Left renal pelvis (tissue), 4 donors: ENCODE results near the gene CPA3. TPM values are rescaled to one million over a fixed set of nuclear protein-coding genes. Genes with fewer than 3 reads are reported as not detected.

Experiments
- DNase-seq, 4 donors: peaks; one replicate each; pipeline ENCODE4 v3.0.0-alpha.2; 2013; ENCODE audit warnings: low read depth in 4 of 4, low spot score in 3 of 4
- polyA plus RNA-seq, 4 donors: library from polyadenylated mRNA; unstranded; fragments of 120-200 nt; gene quantifications; one replicate each; pipeline ENCODE4 v1.2.1, GENCODE V29; 2013; ENCODE audit not compliant: insufficient read length in 4 of 4

CPA3 gene
- under 1 TPM; 0.37 to 0.68 (median 0.60) TPM for polyA plus RNA-seq

DNA sequence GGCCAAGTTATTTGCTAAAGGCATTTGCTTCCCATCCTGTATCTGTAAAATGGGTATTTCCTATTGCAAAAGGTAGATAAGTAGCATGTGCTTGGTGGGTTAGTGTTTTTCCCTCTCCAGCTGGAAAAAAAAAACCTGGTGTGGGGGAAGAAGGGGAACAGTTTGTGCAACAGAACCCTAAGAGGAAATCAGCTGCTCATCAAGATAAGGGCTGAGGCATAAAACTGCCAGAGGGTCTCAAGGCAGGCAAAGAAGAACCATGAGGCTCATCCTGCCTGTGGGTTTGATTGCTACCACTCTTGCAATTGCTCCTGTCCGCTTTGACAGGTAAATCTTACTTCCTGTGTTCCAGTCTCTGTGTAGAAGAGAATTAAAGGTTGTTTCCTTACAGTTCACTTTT is at the start of gene CPA3:
Gene CPA3 (plus strand): TSS at position 248 of the 400 bp plus-strand sequence. CDS start 12 bp downstream, at position 260.
- DNase-seq, result no peak

DNA sequence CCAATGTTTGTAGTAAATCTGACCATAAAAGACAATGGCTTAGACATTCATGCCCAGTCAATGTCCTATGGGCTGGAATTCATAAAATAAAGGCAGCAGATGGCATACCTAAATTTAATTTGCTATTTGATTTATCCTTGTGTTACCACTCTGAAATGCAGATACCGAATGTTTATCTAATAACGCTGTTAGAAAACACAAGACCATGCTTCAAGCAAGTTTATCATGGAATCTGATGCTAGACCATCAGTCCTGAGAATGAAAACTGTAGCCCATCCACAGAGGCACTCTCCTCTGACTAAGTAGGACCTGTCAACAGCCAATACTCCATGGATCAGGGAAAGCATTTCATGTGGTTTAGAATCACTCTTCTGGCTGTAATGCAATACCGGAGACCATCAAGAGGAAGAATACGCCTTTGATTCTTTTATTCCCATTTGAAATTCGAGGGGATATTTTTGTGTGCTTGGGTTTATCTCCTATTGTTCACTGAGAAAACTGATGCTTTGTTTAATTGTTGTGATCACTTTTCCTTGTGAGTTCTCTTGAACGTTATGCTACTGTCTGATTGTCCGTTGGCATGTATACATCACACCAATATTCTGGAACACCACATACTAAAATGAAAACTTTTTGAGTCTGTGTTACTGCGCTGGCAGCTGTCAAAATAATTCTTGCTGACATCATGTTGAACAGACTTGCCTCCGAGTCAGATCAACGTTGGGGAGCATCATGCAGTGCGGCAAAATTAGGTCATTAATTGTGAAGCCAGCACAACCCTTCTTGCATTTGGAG is 49.6 kb upstream of the CPA3 start:
- no peak for DNase-seq

DNA sequence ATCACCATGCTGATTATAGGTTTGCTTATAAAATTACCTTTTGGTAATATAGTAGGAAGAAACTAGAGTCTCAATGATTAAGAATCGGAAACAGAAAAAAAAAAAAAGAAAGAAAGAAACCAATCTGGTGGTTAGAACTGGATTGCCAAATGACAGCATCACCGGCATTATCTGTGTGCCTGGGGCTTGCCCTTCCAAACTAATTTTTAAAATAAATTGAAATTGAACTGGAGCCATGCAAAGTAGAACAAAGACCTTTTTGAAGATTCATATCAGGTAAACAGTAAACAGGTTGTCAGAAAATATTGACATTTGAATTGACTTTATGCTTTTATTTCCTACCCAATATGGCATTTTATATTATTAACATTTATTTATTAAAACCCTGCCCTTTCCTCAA is 48.7 kb upstream of the CPA3 start:
- no peak for DNase-seq

DNA sequence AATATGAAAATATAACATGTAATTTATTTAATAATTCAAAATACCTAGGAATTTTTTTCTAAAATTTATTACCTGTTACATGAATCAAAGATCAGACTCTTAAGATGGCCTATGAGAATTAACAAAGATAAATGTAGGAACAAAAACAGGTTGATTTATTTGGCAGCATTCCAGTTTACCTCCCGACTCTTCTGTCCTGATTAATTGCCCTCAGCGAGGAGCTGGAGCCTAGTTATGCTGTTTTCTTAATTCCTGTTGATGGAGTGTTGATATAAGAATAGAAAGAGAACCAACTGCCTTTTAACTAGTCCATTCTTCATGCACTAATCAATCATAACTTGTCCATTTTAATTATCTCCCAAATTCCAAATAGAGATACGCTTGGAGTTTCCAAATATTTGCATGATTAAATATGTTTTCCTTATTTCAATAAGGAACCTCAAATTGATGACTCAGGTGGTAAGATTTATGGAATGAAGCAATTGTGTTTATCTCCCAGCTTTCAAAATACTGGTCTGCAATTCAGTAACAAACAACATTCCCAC is 48.0 kb upstream of the CPA3 start:
- DNase-seq, result no peak

DNA sequence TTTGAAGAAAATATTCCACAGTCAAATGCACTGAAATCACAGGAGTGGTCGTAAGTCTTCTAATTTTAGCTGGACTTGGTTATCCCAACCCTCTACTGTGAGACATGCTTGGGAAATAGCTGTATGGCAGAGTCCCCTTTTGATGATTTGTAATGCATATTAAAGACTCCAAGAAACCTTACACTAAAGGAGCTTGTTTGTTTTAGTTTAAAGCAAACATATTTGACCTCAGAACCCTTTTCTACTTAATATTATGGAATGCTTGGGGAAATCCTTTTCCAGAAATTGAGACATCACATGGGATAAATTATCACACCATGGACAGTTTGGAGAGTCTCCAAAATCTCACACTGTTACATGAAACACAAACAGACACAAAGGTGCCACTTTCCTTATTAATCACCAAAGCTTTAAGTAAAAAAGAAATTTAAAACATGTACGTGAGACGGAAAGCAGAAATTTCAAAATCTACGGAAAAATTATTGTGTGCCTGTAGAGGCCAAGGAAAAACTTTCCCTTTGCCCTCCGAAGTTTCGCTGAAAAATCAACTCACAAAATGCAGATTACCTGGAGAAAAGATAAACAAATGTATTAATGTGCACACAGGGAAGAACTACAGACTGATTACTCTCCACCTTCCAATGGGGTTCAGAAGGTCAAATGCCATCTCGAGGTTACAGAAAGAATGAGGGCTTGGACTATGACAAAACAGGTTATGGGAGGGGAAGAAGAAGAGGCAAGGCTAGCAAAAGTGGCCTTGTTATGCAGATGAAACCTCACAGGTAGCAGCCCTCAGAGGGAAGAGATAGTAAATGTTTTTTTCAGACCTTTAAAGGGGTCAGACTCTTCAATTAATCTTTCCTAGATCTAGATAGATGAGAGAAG is 44.5 kb upstream of the CPA3 start:
- no peak for DNase-seq

GRCh38 chr3:148823026-148823425 is 42.1 kb upstream of the CPA3 start:
- no peak for DNase-seq

DNA sequence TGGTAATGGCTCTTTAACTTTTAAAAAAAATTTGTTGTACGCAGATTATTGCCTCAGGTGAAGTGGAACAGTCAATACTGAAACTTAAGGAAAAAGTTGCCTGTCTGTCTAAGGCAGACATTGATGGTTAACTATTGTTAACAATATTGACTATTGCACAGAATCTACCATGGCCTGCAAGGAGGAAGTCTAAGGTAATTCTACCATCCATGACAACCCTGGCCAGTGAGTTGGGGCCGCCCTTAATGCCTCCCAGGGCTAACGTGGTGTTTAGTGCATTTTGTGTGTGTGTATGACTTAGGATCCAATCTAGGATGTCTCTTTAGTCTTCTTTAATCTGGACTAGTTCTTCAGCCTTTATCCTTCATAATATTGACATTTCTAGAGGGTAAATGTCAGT is 39.6 kb upstream of the CPA3 start:
- DNase-seq, result no peak

- DNase-seq, result no peak
Observed at GRCh38 chr3:148827585-148827984, 37.5 kb upstream of the CPA3 start, which contains the start of gene CPB1. CPB1 (plus strand) TSS chr3:148827811; CDS start chr3:148827824, 13 bp downstream.

DNA sequence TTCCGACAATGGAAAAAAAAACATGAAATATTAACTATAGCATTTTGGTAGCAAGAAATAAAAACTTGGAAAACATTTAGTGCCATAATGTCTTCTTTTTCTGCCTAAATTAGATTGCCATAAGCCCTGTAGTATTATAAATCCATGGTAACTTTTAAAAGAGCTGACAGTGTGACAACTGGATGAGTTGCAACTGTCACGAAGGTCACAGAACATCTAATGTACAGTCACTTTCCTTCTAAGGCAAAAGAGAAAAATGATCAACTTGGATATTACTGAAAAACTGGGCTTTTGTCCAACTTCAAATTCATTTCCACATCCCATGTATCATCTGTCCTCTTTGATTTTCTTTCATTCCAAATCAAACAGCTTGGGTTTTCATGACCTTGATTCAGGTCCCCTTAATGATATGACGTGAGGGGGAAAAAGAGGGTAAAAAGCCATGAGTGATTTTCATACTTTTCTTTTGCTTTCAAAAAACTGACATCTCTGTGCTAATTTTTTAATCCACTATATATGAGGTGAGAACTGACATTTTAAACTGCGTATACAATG is 36.9 kb upstream of the CPA3 start:
- no peak for DNase-seq

DNA sequence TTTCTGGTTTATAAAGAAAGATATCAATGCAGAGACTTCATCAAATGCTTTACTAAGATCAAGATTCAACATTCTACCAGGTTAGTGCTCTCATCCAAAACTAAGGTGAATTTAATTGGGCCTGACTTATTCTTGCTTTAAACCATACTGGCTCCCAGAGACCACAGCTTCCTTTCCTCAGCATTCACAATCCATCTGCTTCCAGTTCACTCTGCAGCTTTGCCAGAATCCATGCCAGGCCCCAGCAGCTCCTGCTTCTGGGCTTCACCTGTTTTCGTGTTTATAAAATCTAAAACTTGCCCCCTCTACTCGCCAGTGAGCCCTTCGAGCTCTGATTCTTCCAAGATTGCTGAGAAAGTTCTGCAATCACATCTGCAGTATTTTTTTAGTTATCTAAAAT is 35.2 kb upstream of the CPA3 start:
- DNase-seq, result no peak

- no peak for DNase-seq
Observed at GRCh38 chr3:148833223-148833622, 31.9 kb upstream of the CPA3 start.

DNA sequence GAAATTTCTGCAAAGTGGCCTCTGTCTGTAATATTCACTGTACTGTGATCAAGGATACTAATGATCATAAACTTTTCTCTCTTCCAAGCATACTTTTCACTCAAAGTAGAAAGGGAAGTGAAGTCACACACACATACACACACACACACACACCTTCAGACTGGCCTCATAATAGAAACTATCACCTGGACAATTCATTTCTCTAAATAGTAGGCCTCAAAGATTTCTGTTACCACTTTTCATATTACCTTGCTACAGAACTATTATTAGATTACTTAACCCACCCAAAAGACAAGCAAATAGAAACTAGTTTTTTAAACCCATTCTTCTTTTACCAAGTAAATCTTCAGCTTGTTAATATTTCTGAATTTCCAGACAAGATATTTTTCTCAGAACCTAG is 25.3 kb upstream of the CPA3 start:
- DNase-seq, result no peak

- DNase-seq, result no peak
Observed at GRCh38 chr3:148840451-148840850, 24.6 kb upstream of the CPA3 start.

GRCh38 chr3:148845756-148846395 is 19.2 kb upstream of the CPA3 start:
- no peak for DNase-seq

- no peak for DNase-seq
Observed at GRCh38 chr3:148847351-148847750, 17.7 kb upstream of the CPA3 start.

- no peak for DNase-seq
Observed at GRCh38 chr3:148848410-148848809, 16.7 kb upstream of the CPA3 start.

DNA sequence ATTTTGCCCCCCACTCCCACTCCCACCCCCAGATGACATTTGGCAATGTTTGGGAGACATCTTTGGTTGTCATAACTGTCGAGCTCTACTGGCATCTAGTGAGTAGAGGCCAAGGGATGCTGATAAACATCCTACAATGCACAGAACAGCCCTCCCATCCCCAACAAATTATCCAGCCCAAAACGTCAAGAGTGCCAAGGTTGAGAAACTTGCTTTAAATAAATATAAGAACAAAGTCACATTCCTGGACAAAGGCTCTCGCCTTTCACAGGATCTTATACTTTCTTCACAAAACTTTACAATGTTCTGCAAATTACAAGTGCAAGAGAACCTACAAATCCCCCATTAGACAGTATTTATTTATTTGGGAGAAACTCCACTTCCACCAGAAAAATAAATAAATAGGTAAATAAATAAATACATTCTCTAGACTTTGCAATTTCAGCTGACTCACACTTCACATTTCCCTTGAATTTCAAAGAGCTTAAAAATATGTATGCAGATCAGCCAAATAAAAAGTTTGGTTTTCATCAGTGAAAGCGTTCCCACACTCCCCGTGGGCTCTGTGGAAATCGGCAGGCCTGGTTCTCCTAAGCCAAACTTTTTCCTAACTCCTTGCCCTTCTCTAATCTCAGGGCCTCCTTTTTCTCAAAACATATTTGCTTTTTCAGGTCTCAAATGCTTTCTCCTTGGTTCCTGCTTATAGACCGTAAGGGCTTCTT is 12.7 kb upstream of the CPA3 start:
- no peak for DNase-seq

GRCh38 chr3:148853076-148853475 is 12.0 kb upstream of the CPA3 start:
- DNase-seq, result no peak

DNA sequence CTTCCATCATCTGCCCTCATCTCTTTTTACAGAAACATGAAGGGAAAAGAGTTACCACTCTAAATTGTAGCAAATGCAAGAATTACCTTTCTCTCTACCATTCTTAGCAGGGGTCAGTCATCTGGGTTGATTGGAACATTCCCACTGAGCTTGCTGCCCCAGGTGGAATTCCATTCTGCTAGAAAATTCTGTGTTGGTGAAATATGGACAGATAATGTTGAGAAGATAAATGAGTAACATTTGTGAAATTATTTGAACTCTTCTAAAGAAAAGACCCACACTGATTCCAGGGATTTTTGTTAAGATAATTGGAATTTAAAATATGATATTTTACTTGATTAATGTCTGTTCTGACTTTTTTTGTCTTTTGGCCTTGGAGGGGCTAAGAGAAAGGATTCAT is 11.0 kb upstream of the CPA3 start:
- no peak for DNase-seq

DNA sequence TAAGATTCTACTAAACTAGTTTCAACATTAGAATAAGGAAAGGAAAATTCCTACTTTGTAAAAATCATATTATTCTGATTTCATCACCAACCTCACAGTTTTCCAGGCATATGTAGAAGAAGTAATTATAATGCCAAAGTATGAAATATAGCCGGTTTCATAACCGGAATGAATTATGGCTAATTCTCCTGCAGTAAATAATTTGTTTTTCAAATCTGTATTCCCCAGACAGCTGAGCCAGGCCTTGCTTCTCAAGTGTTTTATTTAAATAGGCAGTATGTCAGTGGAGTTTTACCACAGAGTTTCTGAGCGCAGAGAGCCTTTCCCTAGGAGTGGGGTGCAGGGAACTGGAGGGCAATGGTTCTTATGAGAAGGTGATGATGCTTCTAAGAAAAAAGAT is 8.7 kb upstream of the CPA3 start:
- no peak for DNase-seq
